Hepatocyte (in vitro differentiated cells): ENCODE measurements around the gene PTPRN2. TPM values are rescaled to one million over a fixed set of nuclear protein-coding genes. Genes with fewer than 3 reads are reported as not detected.
"Not testable (repeated sequence)": the region's sequence is repeated elsewhere in the genome, so short reads cannot be mapped to it uniquely, and the experiment has no call there.

Source experiments
- DNase-seq: peaks from one replicate; pipeline ENCODE4 v3.0.0-alpha.2; 2016; ENCODE audit warnings: low spot score
- H2AFZ ChIP-seq: fragments of 200-600 bp; sonication (generic); 2 replicates; pipeline ENCODE4 v1.6.0; 2016; ENCODE audit warnings: antibody characterized with exemption, mild to moderate bottlenecking
- H3K27ac ChIP-seq: fragments of 200-600 bp; sonication (generic); 2 replicates; pipeline ENCODE4 v1.5.1; 2016; ENCODE audit warnings: mild to moderate bottlenecking
- H3K27me3 ChIP-seq: fragments of 200-600 bp; sonication (generic); 2 replicates; pipeline ENCODE4 v1.6.1; 2016
- H3K36me3 ChIP-seq: fragments of 200-600 bp; sonication (generic); replicated peaks from 2 replicates; pipeline ENCODE4 v1.5.1; 2016; ENCODE audit warnings: low read depth; ENCODE audit not compliant: insufficient read depth
- H3K4me1 ChIP-seq: fragments of 200-600 bp; sonication (generic); 2 replicates; pipeline ENCODE4 v1.5.1; 2016; ENCODE audit warnings: mild to moderate bottlenecking, moderate library complexity; ENCODE audit not compliant: insufficient read depth
- H3K4me2 ChIP-seq: fragments of 200-600 bp; sonication (generic); 2 replicates; pipeline ENCODE4 v1.6.0; 2016
- H3K4me3 ChIP-seq: fragments of 200-600 bp; sonication (generic); 2 replicates; pipeline ENCODE4 v1.5.1; 2016; ENCODE audit warnings: mild to moderate bottlenecking
- H3K79me2 ChIP-seq: fragments of 200-600 bp; sonication (generic); 2 replicates; pipeline ENCODE4 v1.6.0; 2017; ENCODE audit warnings: mild to moderate bottlenecking
- H3K9me2 ChIP-seq: fragments of 200-600 bp; sonication (generic); replicated peaks from 2 replicates; pipeline ENCODE4 v1.6.0; 2017; ENCODE audit warnings: mild to moderate bottlenecking; ENCODE audit not compliant: insufficient read depth
- H3K9me3 ChIP-seq: fragments of 200-600 bp; sonication (generic); 2 replicates; pipeline ENCODE4 v1.5.1; 2016; ENCODE audit warnings: low read depth, mild to moderate bottlenecking
- H4K20me1 ChIP-seq: fragments of 200-600 bp; sonication (generic); 2 replicates; pipeline ENCODE4 v1.6.0; 2016; ENCODE audit warnings: mild to moderate bottlenecking; ENCODE audit not compliant: insufficient read depth, poor library complexity, severe bottlenecking
- CTCF ChIP-seq: fragments of 200-600 bp; sonication (generic); IDR thresholded peaks from 2 replicates; pipeline ENCODE4 v1.5.1; 2016; ENCODE audit warnings: antibody characterized with exemption, mild to moderate bottlenecking; ENCODE audit not compliant: poor library complexity
- EZH2 ChIP-seq: fragments of 200-600 bp; sonication (generic); IDR thresholded peaks from 2 replicates; pipeline ENCODE4 v1.6.1; 2016; ENCODE audit warnings: antibody characterized with exemption, mild to moderate bottlenecking, borderline replicate concordance
- EZH2phosphoT487 ChIP-seq: fragments of 200-600 bp; sonication (generic); IDR thresholded peaks from one replicate; pipeline ENCODE4 v1.6.1; 2018; ENCODE audit warnings: antibody characterized with exemption, mild to moderate bottlenecking, low read depth, moderate library complexity; ENCODE audit not compliant: unreplicated experiment, severe bottlenecking
- whole genome bisulfite sequencing: methylation state at CpG from one replicate; pipeline ENCODE4 v1.1.6; 2016; ENCODE audit warnings: low lambda C conversion rate; ENCODE audit errors: missing lambda C conversion rate; 5-methylcytosine and 5-hydroxymethylcytosine counted together
- polyA plus RNA-seq: library from polyadenylated mRNA; unstranded; fragments of >200 nt; fragmentation: Nextera tagmentation; extraction: Ambion mirVana; gene quantifications from 2 replicates; pipeline ENCODE4 v1.2.1, GENCODE V29; 2016
- total RNA-seq: library from RNA; depleted of rRNA; stranded (reverse); fragments of >200 nt; gene quantifications from 2 replicates; pipeline ENCODE4 v1.2.3, GENCODE V29; 2014

PTPRN2 gene
- total and polyA plus RNA-seq, 2 experiments from 2014 or later = 2.1 to 3.3 TPM

DNA sequence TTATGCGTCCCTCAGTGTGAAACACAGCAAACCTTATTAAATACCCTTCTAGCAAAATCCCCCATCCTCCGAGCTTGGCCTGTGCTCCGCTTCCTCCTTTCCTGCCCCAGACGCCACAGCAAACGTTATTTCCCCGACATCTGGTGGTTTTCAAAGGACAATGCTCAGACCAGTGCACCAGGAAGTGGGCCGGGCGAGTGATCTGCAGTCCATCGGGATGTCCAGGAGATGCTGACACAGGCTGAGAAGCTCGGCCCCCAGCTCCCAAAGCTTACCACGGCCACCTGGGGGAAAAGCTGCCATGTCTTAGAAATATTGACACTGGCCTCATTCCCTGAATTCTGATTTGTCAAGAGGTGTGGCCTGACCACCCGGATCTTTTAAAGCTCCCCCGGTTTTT is 129.5 kb downstream of the PTPRN2 start:
- H3K4me1 ChIP-seq = no peaks in the 10 kb centered on the region
- no peak overlapping the region for H2AFZ ChIP-seq
- 75% methylated on average over 12 of the region's 13 CpGs for WGBS
- TF ChIP-seq EZH2phosphoT487 = no peak
- TF ChIP-seq EZH2 = no peak
- no peak for TF ChIP-seq CTCF
- no peak for DNase-seq
- no peaks in the 10 kb centered on the region for H3K36me3 ChIP-seq
- H3K9me3 ChIP-seq = no peaks in the 10 kb centered on the region
- H3K27ac ChIP-seq = no peak overlapping the region
- H3K79me2 ChIP-seq = no peaks in the 10 kb centered on the region
- H3K4me3 ChIP-seq = no peak overlapping the region
- H3K27me3 ChIP-seq = no peaks in the 10 kb centered on the region
- no peaks in the 10 kb centered on the region for H3K9me2 ChIP-seq
- no peaks in the 10 kb centered on the region for H4K20me1 ChIP-seq
- H3K4me2 ChIP-seq = no peak overlapping the region

GRCh38 chr7:158457586-158457985 is 130.0 kb downstream of the PTPRN2 start:
- not testable (repeated sequence) for H3K9me2 ChIP-seq, H4K20me1 ChIP-seq, H3K27me3 ChIP-seq, H2AFZ ChIP-seq, H3K4me2 ChIP-seq, H3K79me2 ChIP-seq, DNase-seq, H3K9me3 ChIP-seq, H3K4me3 ChIP-seq, H3K36me3 ChIP-seq, H3K4me1 ChIP-seq, H3K27ac ChIP-seq
- 89% methylated on average over 11 of the region's 22 CpGs for WGBS

DNA sequence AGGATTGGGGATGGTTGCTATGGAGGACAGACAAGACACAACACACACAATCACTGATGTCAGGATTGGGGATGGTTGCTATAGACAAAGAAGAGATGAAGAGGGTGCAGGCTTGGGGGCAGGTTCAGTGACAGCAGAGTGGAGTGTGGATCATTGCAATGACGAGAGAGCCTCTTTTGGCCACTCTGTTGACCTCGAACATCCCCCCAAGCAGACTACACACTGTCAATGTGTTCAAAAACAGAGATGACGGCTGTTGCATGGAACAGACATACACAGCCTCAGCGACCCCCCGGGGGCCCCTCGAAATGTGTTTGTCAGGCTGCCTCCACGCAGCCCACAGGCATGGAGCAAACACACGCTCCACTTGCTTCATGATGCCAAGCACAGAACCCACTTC is 133.0 kb downstream of the PTPRN2 start:
- Histone ChIP-seq H4K20me1 (no peaks in the 10 kb centered on the region), H3K4me3 (no peak overlapping the region), H3K27ac (no peak overlapping the region), H3K4me2 (no peak overlapping the region), H3K79me2 (no peaks in the 10 kb centered on the region), H3K36me3 (no peaks in the 10 kb centered on the region), H3K27me3 (no peaks in the 10 kb centered on the region), H3K9me3 (no peaks in the 10 kb centered on the region), H3K4me1 (no peaks in the 10 kb centered on the region), H2AFZ (no peak overlapping the region), H3K9me2 (no peaks in the 10 kb centered on the region)
- DNase-seq = no peak
- TF ChIP-seq CTCF = no peak
- no peak for TF ChIP-seq EZH2
- no peak for TF ChIP-seq EZH2phosphoT487
- 92% methylated on average over 8 of the region's 8 CpGs for WGBS

- WGBS = 90% methylated on average over 5 of the region's 9 CpGs
- no peaks in the 10 kb centered on the region for H4K20me1 ChIP-seq
- no peak for TF ChIP-seq EZH2phosphoT487
Measured at GRCh38 chr7:158453663-158454062, 134.0 kb downstream of the PTPRN2 start.

GRCh38 chr7:158452331-158452730 is 135.3 kb downstream of the PTPRN2 start:
- H3K9me3 ChIP-seq = no peaks in the 10 kb centered on the region
- no peak overlapping the region for H3K4me2 ChIP-seq
- no peak for DNase-seq
- no peak for TF ChIP-seq EZH2
- TF ChIP-seq EZH2phosphoT487 = no peak
- TF ChIP-seq CTCF = no peak
- no peaks in the 10 kb centered on the region for H3K4me1 ChIP-seq
- no peaks in the 10 kb centered on the region for H3K79me2 ChIP-seq
- no peak overlapping the region for H3K4me3 ChIP-seq
- no peaks in the 10 kb centered on the region for H3K36me3 ChIP-seq
- no peaks in the 10 kb centered on the region for H3K9me2 ChIP-seq
- no peaks in the 10 kb centered on the region for H3K27me3 ChIP-seq
- H2AFZ ChIP-seq = no peak overlapping the region
- H3K27ac ChIP-seq = no peak overlapping the region
- no peaks in the 10 kb centered on the region for H4K20me1 ChIP-seq
- whole genome bisulfite sequencing = 92% methylated on average over 11 of the region's 11 CpGs

More at GRCh38 chr7:158453663-158454062, 134.0 kb downstream of the PTPRN2 start:
- Histone ChIP-seq H3K79me2 (no peaks in the 10 kb centered on the region), H3K4me3 (no peak overlapping the region), H3K9me3 (no peaks in the 10 kb centered on the region), H3K9me2 (no peaks in the 10 kb centered on the region), H3K27ac (no peak overlapping the region), H3K27me3 (no peaks in the 10 kb centered on the region), H2AFZ (no peak overlapping the region), H3K4me1 (no peaks in the 10 kb centered on the region), H3K4me2 (no peak overlapping the region), H3K36me3 (no peaks in the 10 kb centered on the region)
- no peak for DNase-seq
